Renal cortex interstitium (tissue), 15 donors: ENCODE results near the gene LGALS8. TPM values are rescaled to one million over a fixed set of nuclear protein-coding genes. Genes with fewer than 3 reads are reported as not detected.
A peak's percentile ranks its signal among the peaks of the same experiment; 100 is the strongest.
"Not testable (repeated sequence)": the region's sequence is repeated elsewhere in the genome, so short reads cannot be mapped to it uniquely, and the experiment has no call there.

Source experiments
- DNase-seq, 11 donors: peaks; one replicate each; pipeline ENCODE4 v3.0.0-alpha.2; 2013; ENCODE audit warnings: low read depth in 9 of 11, low spot score in 4 of 11; ENCODE audit errors: extremely low read depth in 1 of 11
- long read RNA-seq, 16 experiments: transcript quantifications; one replicate each; lab custom pipeline, GENCODE V29; 2026
- polyA plus RNA-seq, 3 donors: library from polyadenylated mRNA; unstranded; fragments of 120-200 nt; gene quantifications; one replicate each; pipeline ENCODE4 v1.2.1, GENCODE V29; 2013; ENCODE audit not compliant: insufficient read length in 3 of 3

Gene LGALS8
- 100 to 1,000 TPM in 1 of 3 donors, 10 to 100 TPM in 2; 67.6 to 106 (median 80.0) TPM for polyA plus RNA-seq
- long read RNA-seq, donor 1, full-length matches to known transcripts, result 10 of 10 reads
- long read RNA-seq, donor 1, partial matches to known transcripts, result 0 of 10 reads
- long read RNA-seq, donor 1, other reads (novel, unspliced or antisense), result 0 of 10 reads
- long read RNA-seq, donor 2, full-length matches to known transcripts, result 13 of 13 reads
- long read RNA-seq, donor 2, partial matches to known transcripts, result 0 of 13 reads
- long read RNA-seq, donor 2, other reads (novel, unspliced or antisense), result 0 of 13 reads
- long read RNA-seq, donor 3, full-length matches to known transcripts, result 24 of 34 reads
- long read RNA-seq, donor 3, partial matches to known transcripts, result 10 of 34 reads
- long read RNA-seq, donor 3, other reads (novel, unspliced or antisense), result 0 of 34 reads
- long read RNA-seq, donor 4, full-length matches to known transcripts, result 10 of 15 reads
- long read RNA-seq, donor 4, partial matches to known transcripts, result 5 of 15 reads
- long read RNA-seq, donor 4, other reads (novel, unspliced or antisense), result 0 of 15 reads
- long read RNA-seq, donor 5, result 0 reads
- long read RNA-seq, donor 6, full-length matches to known transcripts, result 14 of 44 reads
- long read RNA-seq, donor 6, partial matches to known transcripts, result 30 of 44 reads
- long read RNA-seq, donor 6, other reads (novel, unspliced or antisense), result 0 of 44 reads
- long read RNA-seq, donor 7, full-length matches to known transcripts, result 15 of 44 reads
- long read RNA-seq, donor 7, partial matches to known transcripts, result 29 of 44 reads
- long read RNA-seq, donor 7, other reads (novel, unspliced or antisense), result 0 of 44 reads
- long read RNA-seq, donor 8, full-length matches to known transcripts, result 24 of 51 reads
- long read RNA-seq, donor 8, partial matches to known transcripts, result 27 of 51 reads
- long read RNA-seq, donor 8, other reads (novel, unspliced or antisense), result 0 of 51 reads
- long read RNA-seq, donor 9, full-length matches to known transcripts, result 7 of 7 reads
- long read RNA-seq, donor 9, partial matches to known transcripts, result 0 of 7 reads
- long read RNA-seq, donor 9, other reads (novel, unspliced or antisense), result 0 of 7 reads
- long read RNA-seq, donor 10, full-length matches to known transcripts, result 10 of 17 reads
- long read RNA-seq, donor 10, partial matches to known transcripts, result 7 of 17 reads
- long read RNA-seq, donor 10, other reads (novel, unspliced or antisense), result 0 of 17 reads
- long read RNA-seq, donor 11, full-length matches to known transcripts, result 9 of 9 reads
- long read RNA-seq, donor 11, partial matches to known transcripts, result 0 of 9 reads
- long read RNA-seq, donor 11, other reads (novel, unspliced or antisense), result 0 of 9 reads
- long read RNA-seq, donor 12, full-length matches to known transcripts, result 4 of 4 reads
- long read RNA-seq, donor 12, partial matches to known transcripts, result 0 of 4 reads
- long read RNA-seq, donor 12, other reads (novel, unspliced or antisense), result 0 of 4 reads
- long read RNA-seq, donor 13, full-length matches to known transcripts, result 15 of 29 reads
- long read RNA-seq, donor 13, partial matches to known transcripts, result 14 of 29 reads
- long read RNA-seq, donor 13, other reads (novel, unspliced or antisense), result 0 of 29 reads
- long read RNA-seq, donor 14, full-length matches to known transcripts, result 9 of 14 reads
- long read RNA-seq, donor 14, partial matches to known transcripts, result 5 of 14 reads
- long read RNA-seq, donor 14, other reads (novel, unspliced or antisense), result 0 of 14 reads
- long read RNA-seq, donor 15, full-length matches to known transcripts, result 12 of 22 reads
- long read RNA-seq, donor 15, partial matches to known transcripts, result 10 of 22 reads
- long read RNA-seq, donor 15, other reads (novel, unspliced or antisense), result 0 of 22 reads
- long read RNA-seq, donor 16, full-length matches to known transcripts, result 40 of 95 reads
- long read RNA-seq, donor 16, partial matches to known transcripts, result 55 of 95 reads
- long read RNA-seq, donor 16, other reads (novel, unspliced or antisense), result 0 of 95 reads

DNA sequence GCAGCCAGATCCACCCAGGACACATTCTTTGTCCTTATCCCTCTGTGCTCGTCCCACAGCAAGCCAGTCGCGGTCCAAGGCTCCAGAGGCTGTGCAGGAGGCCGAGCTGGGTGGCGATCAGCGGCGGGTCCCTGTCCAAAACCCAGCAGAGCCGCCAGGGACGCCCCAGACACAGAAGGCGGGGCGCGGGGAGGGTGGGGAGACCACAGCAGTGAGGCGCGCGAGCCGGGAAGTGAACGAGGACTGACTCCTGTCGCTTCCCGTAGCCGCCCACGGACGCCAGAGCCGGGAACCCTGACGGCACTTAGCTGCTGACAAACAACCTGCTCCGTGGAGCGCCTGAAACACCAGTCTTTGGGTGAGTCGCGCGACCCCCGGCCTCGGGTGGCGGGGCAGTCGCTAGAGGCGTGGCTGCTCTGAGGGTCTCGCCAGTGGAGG lies at the start of gene LGALS8:
LGALS8 (plus strand) TSS at position 279 of the 438 bp plus-strand sequence. CDS start 2,089 bp downstream, outside the sequence.
- peak in 10 of 11 donors; percentile 64 to 82 (median 75) for DNase-seq

DNA sequence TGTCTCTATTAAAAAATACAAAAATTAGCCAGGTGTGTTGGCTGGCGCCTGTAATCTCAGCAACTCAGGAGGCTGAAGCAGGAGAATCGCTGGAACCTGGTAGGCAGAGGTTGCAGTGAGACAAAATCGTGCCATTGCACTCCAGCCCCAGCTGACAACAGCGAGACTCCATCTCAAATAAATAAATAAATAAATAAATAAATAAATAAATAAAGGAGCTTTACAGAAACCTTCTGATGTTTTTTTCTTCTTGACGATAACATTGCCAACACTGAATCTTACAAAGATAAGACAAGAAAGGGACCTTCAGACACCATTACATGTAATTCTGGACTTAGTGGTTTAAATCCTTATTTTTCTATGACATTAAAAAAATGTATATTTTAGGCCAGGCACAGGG lies 47.8 kb upstream of the LGALS8 start:
- DNase-seq, result no peak

DNA sequence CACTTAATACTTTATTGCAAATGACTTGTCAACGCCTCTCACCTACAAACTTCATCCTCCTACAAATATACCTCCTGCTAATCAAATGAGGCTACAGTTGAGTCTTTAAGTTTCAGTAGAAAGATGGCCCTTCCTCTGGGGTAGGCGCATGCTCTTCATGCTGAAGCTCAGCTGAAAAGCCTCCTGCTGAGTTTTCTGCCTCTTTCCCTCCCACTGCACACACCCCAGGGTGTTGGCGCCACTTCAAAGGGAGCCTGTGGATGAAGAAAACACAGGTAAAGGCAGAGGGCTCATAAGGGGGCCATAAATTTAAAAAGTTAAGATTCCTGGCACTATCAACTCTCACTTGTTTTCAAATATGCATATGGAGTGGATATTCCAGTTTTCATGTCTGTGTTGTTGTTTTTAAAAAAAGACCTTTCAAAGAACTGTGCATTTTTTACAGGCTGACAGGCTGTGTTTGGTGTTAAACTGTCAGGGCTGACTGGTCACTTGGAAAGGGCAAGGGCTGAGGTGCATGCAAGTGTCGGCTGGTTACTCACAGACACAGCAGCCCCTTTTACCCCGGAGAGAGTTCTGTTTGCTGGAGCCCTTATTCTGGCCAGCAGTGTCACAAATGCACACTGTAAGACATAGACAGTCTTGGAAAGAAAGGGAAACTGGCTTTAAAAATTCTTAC lies 42.9 kb upstream of the LGALS8 start:
- peak in 2 of 11 donors; percentile 26 to 53 for DNase-seq

DNA sequence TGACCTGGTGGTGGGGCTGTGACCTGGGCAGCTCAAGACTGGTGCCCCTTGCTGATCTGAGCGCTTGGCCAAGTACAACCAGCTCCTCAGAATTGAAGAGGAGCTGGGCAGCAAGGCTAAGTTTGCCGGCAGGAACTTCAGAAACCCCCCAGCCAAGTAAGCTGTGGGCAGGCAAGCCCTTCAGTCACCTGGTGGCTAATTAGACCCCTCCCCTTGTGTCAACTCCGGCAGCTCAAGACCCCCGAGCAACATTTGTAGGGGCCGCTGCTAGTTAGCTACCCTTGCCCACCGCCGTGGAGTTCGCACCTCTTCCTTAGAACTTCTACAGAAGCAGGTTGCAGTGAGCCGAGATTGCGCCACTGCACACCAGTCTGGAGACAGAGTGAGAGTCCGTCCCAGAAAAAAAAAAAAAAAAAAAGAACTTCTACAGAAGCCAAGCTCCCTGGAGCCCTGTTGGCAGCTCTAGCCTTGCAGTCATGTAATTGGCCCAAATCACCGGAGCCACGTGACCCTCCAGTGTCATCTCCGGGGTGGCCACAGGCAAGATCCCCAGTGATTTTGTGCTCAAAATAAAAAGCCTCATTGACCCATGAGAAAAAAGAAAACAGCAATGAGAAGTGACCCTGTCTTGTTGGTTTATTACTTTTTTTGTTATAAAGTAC lies 39.3 kb upstream of the LGALS8 start:
- no peak for DNase-seq

DNA sequence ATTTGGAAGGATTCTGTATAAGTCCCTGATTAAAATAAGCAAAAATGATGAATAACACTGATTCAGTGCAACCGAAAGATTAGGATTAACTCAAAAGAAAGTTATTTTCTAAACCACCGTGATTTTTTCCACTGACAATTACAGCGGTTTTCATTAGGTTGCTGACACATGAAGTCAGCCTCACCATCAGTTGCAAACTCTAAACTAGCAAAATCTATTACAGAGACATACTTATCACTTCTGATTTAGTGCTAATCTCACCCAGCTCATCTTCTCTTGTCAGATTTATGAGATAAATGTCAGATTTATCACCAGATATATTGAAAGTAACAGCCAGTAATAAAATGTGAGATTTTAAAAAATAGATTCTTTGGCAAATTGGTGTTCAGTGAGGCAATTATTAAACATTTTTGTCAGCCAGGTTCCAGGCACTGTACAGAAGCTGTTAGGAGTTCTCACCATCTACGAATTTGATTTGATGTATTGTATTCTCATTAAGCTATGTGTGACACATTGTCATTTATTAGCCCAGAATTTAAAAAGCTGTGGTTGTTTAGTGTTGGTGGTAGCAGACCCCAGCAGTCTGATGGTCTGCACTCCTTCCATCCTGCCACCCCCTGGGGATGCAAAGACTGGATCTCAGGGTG lies 37.3 kb upstream of the LGALS8 start:
- no peak for DNase-seq

DNA sequence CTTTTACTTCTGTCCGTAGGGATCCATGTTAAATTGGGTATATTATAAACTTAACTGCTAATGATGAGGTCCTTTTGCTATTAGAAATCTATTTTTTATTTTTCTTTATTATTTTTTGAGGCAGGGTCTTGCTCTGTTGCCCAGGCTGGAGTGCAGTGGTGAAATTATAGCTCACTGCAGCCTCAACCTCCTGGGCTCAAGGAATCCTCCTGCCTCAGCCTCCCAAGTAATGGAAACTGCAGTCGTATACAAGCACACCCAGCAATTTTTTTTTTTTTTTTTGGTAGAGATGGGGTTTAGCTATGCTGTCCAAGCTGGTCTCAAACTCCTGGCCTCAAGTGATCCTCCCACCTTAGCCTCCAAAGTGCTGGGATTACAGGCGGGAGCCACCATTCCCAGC lies 34.6 kb upstream of the LGALS8 start:
- not testable (repeated sequence) for DNase-seq

DNA sequence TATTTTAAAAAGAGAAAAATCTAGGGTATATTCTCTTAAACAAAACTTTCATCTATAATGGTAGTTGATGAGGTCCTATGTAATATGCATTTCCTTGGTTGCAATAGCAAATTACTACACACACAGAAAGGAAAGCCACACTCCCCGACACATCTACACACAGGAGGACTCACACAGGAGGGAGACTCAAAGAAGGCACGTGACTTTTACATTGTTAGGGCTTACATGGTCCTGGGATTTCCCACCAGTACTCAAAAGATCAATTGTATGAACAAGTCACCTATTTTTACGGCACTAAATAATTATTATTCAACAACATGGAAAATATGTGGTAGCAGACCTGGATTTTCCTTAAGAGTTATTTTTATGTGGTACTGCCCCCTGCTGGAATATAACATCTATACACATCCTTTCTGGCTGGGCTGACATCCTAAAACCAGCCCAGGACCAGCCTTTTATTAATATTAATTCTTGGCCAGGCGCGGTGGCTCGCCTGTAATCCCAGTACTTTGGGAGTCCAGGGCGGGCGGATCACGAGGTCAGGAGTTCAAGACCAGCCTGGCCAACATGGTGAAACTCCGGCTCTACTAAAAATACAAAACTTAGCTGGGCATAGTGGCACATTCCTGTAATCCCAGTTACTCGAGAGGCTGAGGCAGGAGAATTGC lies 33.9 kb upstream of the LGALS8 start:
- peak in 4 of 11 donors; percentile 26 to 67 (median 53) for DNase-seq

DNA sequence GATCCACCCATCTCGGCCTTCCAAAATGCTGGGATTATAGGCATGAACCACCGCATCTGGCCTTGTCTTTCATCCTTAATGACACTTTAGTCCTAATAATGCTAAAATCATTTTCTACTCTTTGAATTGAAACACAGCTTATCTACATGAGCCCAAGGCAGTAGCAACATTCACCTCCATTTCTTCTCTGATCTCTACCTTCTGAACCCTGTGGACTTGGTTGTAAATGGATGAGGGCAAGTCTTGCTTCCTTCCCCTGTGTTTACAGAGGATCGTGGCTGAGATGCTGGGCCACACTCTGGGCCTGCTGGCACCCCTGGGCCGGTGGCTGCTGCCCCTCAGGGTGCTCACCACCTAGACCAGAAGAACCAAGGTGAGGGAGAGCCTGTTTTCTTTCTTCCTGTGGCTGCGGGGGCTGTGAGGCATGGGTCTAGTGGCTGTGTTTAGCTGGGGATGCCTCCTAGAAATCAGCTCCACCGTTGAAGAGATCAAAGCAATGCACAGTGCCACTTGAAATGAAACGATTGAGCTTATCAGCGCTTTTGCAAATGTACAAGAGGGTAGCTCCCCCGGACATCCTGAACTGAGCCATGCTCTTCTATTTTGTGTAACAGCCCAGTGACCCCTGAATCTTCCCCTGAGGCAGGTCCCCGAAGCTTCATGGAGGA lies 32.2 kb upstream of the LGALS8 start:
- DNase-seq, result no peak

DNA sequence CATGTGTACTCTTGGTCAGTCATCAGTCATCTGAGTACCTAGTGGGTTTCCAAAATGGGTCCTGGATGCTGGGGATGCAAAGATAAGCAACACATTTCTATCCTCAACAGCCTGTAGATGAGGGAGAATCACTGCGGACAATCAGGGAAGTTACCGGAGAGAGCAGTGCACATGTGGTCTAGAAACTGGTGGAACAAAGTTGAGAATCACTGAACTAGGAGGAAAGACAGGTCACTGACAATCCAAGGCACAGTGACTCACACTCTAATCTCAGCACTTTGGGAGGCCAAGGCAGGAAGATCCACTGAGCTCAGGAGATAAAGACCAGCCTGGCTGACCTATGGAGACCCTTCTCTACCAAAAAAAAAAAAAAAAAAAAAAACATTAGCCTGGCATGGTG lies 31.4 kb upstream of the LGALS8 start:
- DNase-seq, result no peak

DNA sequence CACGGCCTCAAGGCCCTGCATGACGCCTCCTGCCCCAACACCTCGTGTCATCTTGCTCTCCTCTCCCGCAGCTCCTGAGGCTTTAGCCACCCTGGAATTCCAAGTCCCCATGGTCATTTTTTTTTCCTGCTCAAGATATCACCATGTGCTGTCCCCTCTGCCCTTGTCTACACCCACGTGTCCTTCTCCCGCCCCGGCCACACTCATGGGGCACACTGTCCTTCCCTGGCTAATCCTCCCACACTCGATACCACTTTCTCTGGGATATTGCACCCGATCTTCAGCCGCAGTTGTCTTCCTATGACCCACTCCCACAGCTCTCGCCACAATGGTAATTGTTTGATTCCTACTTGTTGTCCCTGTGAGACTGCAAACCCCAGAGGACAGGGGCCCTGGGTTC lies 29.7 kb upstream of the LGALS8 start:
- no peak for DNase-seq

DNA sequence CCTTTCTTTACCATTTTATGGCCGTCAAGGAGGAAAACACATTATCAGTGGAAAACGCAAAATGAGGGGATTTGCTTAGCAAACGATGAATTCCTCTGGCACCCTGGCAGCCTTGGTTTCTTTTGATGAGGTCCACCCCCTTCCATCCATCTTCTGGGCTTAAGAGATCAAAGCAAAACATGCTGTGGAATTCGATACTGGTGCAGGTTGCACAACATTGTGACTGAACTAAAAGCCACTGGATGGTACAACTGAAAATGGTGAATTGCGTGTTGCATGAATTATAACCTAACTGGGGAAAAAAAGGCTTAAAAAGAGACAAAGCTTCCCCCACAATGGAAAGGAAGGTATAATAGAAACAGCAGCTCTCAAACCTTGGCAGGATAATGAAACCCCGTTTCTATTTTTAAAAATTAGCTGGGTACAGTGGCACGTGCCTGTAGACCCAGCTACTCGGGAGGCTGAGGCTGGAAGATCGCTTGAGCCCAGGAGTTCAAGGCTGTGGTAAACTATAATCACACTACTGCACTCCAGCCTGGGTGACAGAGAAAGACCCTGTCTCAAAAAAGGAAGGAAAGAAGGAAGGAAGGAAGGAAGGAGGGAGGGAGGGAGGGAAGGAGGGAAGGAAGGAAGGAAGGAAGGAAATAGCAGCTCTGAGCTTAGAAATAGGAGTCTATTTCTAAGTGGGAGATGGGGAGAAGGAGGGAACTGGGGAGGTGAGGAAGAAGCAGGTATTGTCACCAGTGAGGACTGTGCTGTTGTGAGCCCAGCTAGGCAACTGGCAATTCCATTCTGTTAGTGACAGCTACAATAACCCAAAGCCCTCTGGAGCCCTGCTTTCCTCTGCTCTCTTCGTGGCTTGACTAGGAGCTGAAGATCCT lies 29.0 kb upstream of the LGALS8 start:
- DNase-seq, result no peak

DNA sequence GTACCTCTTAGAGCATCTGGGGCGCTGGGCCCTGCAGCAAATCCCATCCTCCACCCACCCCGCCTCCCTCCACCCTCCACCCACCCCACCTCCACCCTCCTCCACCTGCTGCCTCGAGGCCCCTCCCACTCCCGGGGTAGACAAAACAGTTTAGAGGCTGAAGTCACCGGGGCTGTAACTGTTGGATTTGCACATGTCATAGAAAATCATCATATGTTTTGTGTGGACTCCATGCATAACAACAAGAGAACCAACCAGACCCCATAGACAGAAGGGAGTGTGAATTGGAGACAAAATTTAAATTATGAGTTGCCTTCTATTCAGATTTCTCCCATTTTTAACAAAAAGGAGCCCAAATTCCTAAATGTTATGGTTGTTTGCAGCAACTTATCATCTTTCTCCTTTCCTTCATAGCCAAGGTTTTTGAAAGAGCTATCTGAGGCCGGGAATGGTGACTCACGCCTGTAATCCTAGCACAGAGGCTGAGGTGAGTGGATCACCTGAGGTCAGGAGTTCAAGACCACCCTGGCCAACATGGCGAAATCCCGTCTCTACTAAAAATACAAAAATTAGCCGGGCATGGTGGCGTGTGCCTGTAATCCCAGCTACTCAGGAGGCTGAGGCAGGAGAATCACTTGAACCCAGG lies 28.2 kb upstream of the LGALS8 start:
- DNase-seq, result no peak

DNA sequence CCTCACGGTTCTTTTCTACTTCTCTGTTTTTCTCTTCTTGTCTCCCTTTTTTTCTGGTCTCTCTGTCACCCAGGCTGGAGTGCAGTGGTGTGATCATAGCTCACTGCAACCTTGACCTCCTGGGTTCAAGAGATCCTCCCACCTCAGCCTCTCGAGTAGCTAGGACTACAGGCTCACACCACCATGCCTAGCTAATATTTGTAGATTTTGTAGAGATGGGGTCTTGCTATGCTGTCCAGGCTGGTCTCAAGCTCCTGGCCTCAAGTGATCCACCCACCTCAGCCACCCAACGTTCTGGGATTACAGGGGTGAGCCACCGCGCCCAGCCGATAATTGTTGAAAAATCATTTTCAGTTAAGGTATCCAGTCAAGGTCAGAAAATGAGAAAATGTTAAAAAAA lies 25.9 kb upstream of the LGALS8 start:
- no peak for DNase-seq

DNA sequence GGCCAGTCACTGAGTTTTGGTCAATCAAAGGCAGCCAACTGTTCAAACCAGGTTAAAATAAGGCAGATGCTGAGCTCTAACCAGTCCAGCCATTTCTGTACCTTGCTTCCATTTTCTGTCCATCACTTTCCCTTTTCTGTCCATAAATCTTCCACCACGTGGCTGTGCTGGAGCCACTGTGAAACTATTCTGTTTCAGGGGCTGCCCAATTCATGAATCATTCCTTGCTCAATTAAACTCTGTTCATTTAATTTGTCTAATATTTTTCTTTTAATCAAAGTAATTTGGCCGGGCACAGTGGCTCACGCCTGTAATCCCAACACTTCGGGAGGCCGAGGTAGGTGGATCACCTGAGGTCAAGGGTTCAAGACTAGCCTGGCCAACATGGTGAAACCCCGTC lies 22.7 kb upstream of the LGALS8 start:
- no peak for DNase-seq
